ENCODE results near the gene RPEL1. TPM values are rescaled to one million over a fixed set of nuclear protein-coding genes. Genes with fewer than 3 reads are reported as not detected.
"Not testable (repeated sequence)": the region's sequence is repeated elsewhere in the genome, so short reads cannot be mapped to it uniquely, and the experiment has no call there.

Gene RPEL1
- total RNA-seq = under 1 TPM in 1 of 2 experiments, not detected in 1; 0.17 TPM

- intact Hi-C loops (cut with micrococcal nuclease) = loop anchor here (10.0 kb wide), 2 partner anchors 89 to 239 kb away; no protein-coding TSS in a partner anchor
- H3K27me3 Mint-ChIP-seq (ENCODE audit: low read depth); DNase-seq; H3K4me3 Mint-ChIP-seq; H3K9me3 Mint-ChIP-seq; H3K36me3 Mint-ChIP-seq (ENCODE audit: low read depth); H3K27ac Mint-ChIP-seq: not testable (repeated sequence)
- CTCF ChIA-PET = interaction anchor here (0.7 to 1.3 kb wide), 2 partner anchors 154 to 191 kb away, joined by 3 to 4 read pairs; no protein-coding TSS in a partner anchor
- H3K4me1 Mint-ChIP-seq (ENCODE audit: low read depth) = peaks cover 12% of the 10 kb centered on the region
These were observed at the start of gene RPEL1 for GRCh38 chr10:103245587-103245986. Gene RPEL1 (plus strand): TSS chr10:103245887. CDS start chr10:103245997, 110 bp downstream.

GRCh38 chr10:103196516-103196915 lies 49.2 kb upstream of the RPEL1 start:
- Mint-ChIP-seq H3K27me3 (ENCODE audit: low read depth) (no peaks in the 10 kb centered on the region), H3K4me3 (no peak overlapping the region)
- CTCF ChIA-PET = interaction anchor here (1.2 kb wide), 2 partner anchors 11 to 48 kb away, joined by 3 to 7 read pairs; no protein-coding TSS in a partner anchor

DNA sequence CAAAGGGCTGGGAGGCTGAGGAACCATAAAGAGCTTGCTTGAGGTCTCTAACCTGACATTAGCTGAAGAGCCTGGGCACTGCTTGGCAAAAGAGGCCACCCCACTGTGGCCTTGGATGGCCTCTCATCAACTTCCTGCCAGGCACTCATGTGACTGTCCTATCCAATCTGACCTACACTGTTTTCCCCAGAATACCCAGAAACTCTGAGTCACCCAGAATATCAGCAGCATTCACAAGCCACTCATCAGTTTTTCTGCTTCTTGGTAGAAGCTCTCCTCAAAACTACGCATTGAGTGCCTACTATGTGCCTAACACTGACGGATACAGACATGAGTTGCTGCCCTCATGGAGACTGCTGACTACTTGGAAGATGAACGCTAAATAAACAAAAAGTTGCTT lies 48.5 kb upstream of the RPEL1 start:
- intact Hi-C loops (cut with micrococcal nuclease) = loop anchor here (1.0 to 10.0 kb wide), 2 partner anchors 62 to 552 kb away; partner anchors contain the start of gene TRIM8
- Mint-ChIP-seq H3K27ac (peak overlapping the region; percentile 51), H3K9me3 (no peaks in the 10 kb centered on the region), H3K4me3 (no peak overlapping the region), H3K27me3 (ENCODE audit: low read depth) (no peaks in the 10 kb centered on the region), H3K36me3 (ENCODE audit: low read depth) (peaks cover 3% of the 10 kb centered on the region), H3K4me1 (ENCODE audit: low read depth) (peaks cover 16% of the 10 kb centered on the region)
- DNase-seq = peak; percentile 52
- CTCF ChIA-PET = interaction anchor here (1.2 kb wide), 2 partner anchors 12 to 47 kb away, joined by 3 to 7 read pairs; no protein-coding TSS in a partner anchor

More at GRCh38 chr10:103196516-103196915, 49.2 kb upstream of the RPEL1 start:
- intact Hi-C loops (cut with micrococcal nuclease) = loop anchor here (10.0 kb wide), 1 partner anchor 552 kb away; the partner anchor contains the start of gene TRIM8
- Mint-ChIP-seq H3K27ac (no peak overlapping the region), H3K36me3 (ENCODE audit: low read depth) (peaks cover 7% of the 10 kb centered on the region), H3K9me3 (no peaks in the 10 kb centered on the region), H3K4me1 (ENCODE audit: low read depth) (peaks cover 22% of the 10 kb centered on the region)
- no peak for DNase-seq

GRCh38 chr10:103197903-103198302 lies 47.8 kb upstream of the RPEL1 start:
- Mint-ChIP-seq H3K4me3 (no peak overlapping the region), H3K27ac (no peak overlapping the region), H3K27me3 (ENCODE audit: low read depth) (no peaks in the 10 kb centered on the region), H3K4me1 (ENCODE audit: low read depth) (peaks cover 16% of the 10 kb centered on the region), H3K36me3 (ENCODE audit: low read depth) (no peaks in the 10 kb centered on the region), H3K9me3 (no peaks in the 10 kb centered on the region)
- intact Hi-C loops (cut with micrococcal nuclease) = loop anchor here (1.0 to 10.0 kb wide), 2 partner anchors 63 to 553 kb away; partner anchors contain the start of gene TRIM8
- no peak for DNase-seq
- CTCF ChIA-PET = interaction anchor here (1.2 kb wide), 2 partner anchors 12 to 47 kb away, joined by 3 to 7 read pairs; no protein-coding TSS in a partner anchor

- DNase-seq = no peak
- Mint-ChIP-seq H3K4me3 (no peak overlapping the region), H3K36me3 (ENCODE audit: low read depth) (no peaks in the 10 kb centered on the region), H3K9me3 (no peaks in the 10 kb centered on the region), H3K27me3 (ENCODE audit: low read depth) (no peaks in the 10 kb centered on the region), H3K27ac (no peak overlapping the region), H3K4me1 (ENCODE audit: low read depth) (peaks cover 12% of the 10 kb centered on the region)
- intact Hi-C loops (cut with micrococcal nuclease) = loop anchor here (10.0 kb wide), 1 partner anchor 554 kb away; the partner anchor contains the start of gene TRIM8
- CTCF ChIA-PET = no interaction called here
These were observed 47.0 kb upstream of the RPEL1 start for GRCh38 chr10:103198648-103199047.

- no peaks in the 10 kb centered on the region for H3K27me3 Mint-ChIP-seq (ENCODE audit: low read depth)
- H3K27ac Mint-ChIP-seq = no peak overlapping the region
- no peak for DNase-seq
- CTCF ChIA-PET = no interaction called here
- no peak overlapping the region for H3K4me3 Mint-ChIP-seq
- no peaks in the 10 kb centered on the region for H3K9me3 Mint-ChIP-seq
- no peaks in the 10 kb centered on the region for H3K36me3 Mint-ChIP-seq (ENCODE audit: low read depth)
- intact Hi-C loops (cut with micrococcal nuclease) = loop anchor here (10.0 kb wide), 1 partner anchor 555 kb away; the partner anchor contains the start of gene TRIM8
- peaks cover 11% of the 10 kb centered on the region for H3K4me1 Mint-ChIP-seq (ENCODE audit: low read depth)
These were observed 46.2 kb upstream of the RPEL1 start for GRCh38 chr10:103199488-103199887.

DNA sequence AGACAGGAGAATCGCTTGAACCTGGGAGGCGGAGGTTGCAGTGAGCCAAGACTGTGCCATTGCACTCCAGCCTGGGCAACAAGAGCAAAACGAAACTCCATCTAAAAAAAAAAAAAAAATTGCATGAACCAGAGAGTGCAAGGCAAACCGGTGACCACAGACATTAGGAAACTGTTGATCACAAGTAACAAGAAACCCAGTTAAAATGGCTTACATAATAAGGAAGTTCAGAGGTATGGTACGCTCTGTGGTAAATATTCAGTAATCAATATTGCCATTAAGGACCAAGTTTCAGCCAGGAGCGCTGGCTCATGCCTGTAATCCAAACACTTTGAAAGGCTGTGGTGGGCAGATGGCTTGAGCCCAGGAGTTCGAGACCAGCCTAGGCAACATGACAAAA lies 43.4 kb upstream of the RPEL1 start:
- DNase-seq = no peak
- Mint-ChIP-seq H3K27me3 (ENCODE audit: low read depth) (no peaks in the 10 kb centered on the region), H3K36me3 (ENCODE audit: low read depth) (no peaks in the 10 kb centered on the region), H3K27ac (no peak overlapping the region), H3K4me3 (no peak overlapping the region), H3K9me3 (no peaks in the 10 kb centered on the region), H3K4me1 (ENCODE audit: low read depth) (peaks cover 7% of the 10 kb centered on the region)
- intact Hi-C loops (cut with micrococcal nuclease) = no loop called here
- CTCF ChIA-PET = no interaction called here

DNA sequence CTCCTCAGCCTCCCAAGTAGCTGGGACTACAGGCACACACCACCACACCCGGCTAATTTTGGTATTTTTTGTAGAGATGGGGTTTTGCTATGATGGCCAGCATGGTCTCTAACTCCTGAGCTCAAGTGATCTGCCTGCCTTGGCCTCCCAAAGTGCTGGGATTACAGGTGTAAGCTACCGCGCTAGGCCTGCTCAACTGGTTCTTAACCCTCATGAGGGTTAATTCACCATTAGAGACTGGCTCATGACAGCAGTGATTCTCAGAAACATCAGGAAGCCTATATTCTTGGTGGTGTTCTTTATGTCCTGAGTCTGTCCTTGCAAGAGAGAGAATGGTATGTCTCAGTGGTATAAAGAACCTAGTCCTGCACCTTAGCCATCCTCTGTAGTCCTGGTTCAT lies 42.2 kb upstream of the RPEL1 start:
- H3K27me3 Mint-ChIP-seq (ENCODE audit: low read depth) = no peaks in the 10 kb centered on the region
- H3K4me3 Mint-ChIP-seq = no peak overlapping the region
- no peak for DNase-seq
- CTCF ChIA-PET = interaction anchor here (1.2 kb wide), 1 partner anchor 37 kb away, joined by 4 read pairs; no protein-coding TSS in a partner anchor
- intact Hi-C loops (cut with micrococcal nuclease) = no loop called here
- H3K4me1 Mint-ChIP-seq (ENCODE audit: low read depth) = no peaks in the 10 kb centered on the region
- H3K36me3 Mint-ChIP-seq (ENCODE audit: low read depth) = no peaks in the 10 kb centered on the region
- no peaks in the 10 kb centered on the region for H3K9me3 Mint-ChIP-seq
- H3K27ac Mint-ChIP-seq = no peak overlapping the region

GRCh38 chr10:103204353-103205255 lies 41.1 kb upstream of the RPEL1 start:
- DNase-seq = no peak
- Mint-ChIP-seq H3K36me3 (ENCODE audit: low read depth) (no peaks in the 10 kb centered on the region), H3K4me1 (ENCODE audit: low read depth) (no peaks in the 10 kb centered on the region), H3K27ac (no peak overlapping the region), H3K27me3 (ENCODE audit: low read depth) (no peaks in the 10 kb centered on the region), H3K4me3 (no peak overlapping the region), H3K9me3 (no peaks in the 10 kb centered on the region)
- CTCF ChIA-PET = interaction anchor here (1.2 kb wide), 1 partner anchor 36 kb away, joined by 4 read pairs; no protein-coding TSS in a partner anchor
- intact Hi-C loops (cut with micrococcal nuclease) = no loop called here

- H3K27ac Mint-ChIP-seq; H3K4me1 Mint-ChIP-seq (ENCODE audit: low read depth); H3K9me3 Mint-ChIP-seq; CTCF ChIA-PET; H3K36me3 Mint-ChIP-seq (ENCODE audit: low read depth); H3K4me3 Mint-ChIP-seq; DNase-seq; H3K27me3 Mint-ChIP-seq (ENCODE audit: low read depth); intact Hi-C loops (cut with micrococcal nuclease): not testable (repeated sequence)
These were observed 40.3 kb upstream of the RPEL1 start for GRCh38 chr10:103205401-103205800.

- CTCF ChIA-PET = interaction anchor here (0.6 kb wide), 1 partner anchor 11 kb away, joined by 3 read pairs; no protein-coding TSS in a partner anchor
- H3K36me3 Mint-ChIP-seq (ENCODE audit: low read depth); DNase-seq; H3K4me3 Mint-ChIP-seq; H3K27me3 Mint-ChIP-seq (ENCODE audit: low read depth); intact Hi-C loops (cut with micrococcal nuclease); H3K9me3 Mint-ChIP-seq; H3K4me1 Mint-ChIP-seq (ENCODE audit: low read depth); H3K27ac Mint-ChIP-seq: not testable (repeated sequence)
These were observed 39.0 kb upstream of the RPEL1 start for GRCh38 chr10:103206715-103207114.

DNA sequence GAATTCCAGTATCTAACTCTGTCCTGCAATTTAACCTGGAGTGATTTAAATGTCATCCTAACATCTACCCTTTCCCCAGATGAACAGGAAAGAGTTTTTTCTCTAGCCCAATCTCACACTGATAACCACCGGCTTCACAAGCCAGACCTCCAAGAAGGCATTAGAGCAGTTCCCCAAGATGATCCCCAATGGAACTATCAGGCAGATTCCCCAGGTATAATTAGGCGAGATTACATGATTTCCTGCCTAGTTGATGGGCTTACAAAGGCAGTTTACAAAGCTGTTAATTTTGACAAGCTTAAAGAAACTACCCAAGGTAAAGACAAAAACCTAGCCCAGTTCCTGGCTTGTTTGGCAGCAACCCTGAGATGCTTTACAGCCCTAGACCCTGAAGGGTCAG lies 38.5 kb upstream of the RPEL1 start:
- Mint-ChIP-seq H3K9me3 (no peaks in the 10 kb centered on the region), H3K4me3 (no peak overlapping the region), H3K4me1 (ENCODE audit: low read depth) (no peaks in the 10 kb centered on the region), H3K36me3 (ENCODE audit: low read depth) (no peaks in the 10 kb centered on the region), H3K27ac (no peak overlapping the region), H3K27me3 (ENCODE audit: low read depth) (no peaks in the 10 kb centered on the region)
- intact Hi-C loops (cut with micrococcal nuclease) = no loop called here
- no peak for DNase-seq
- CTCF ChIA-PET = interaction anchor here (0.6 kb wide), 2 partner anchors 11 to 84 kb away, joined by 3 to 4 read pairs; no protein-coding TSS in a partner anchor
